HepG2 (cell line): ENCODE data around the gene CSPG5. TPM values are rescaled to one million over a fixed set of nuclear protein-coding genes. Genes with fewer than 3 reads are reported as not detected.

Source experiments
- ATAC-seq: fragments of 200-7000 bp; cut with Tn5 transposase; 3 replicates; pipeline ENCODE4 v1.9.1; 2020; ENCODE audit warnings: mild to moderate bottlenecking, moderate library complexity
- BruUV-seq: library from RNA; stranded (reverse); fragments of 400-500 nt; replicated peaks from 2 replicates; lab custom pipeline; 2021; lab: Mats Ljungman, UMichigan
- CTCF ChIA-PET: fragments of 300-600 bp; formaldehyde crosslinking; extraction: SDS; loops from one replicate; lab custom pipeline; 2021; ENCODE audit warnings: low total read pairs, inconsistent platforms, low intra/inter-chr PET ratio; lab: Yijun Ruan, JAX
- POLR2A ChIA-PET: fragments of 350-600 bp; sonication (Branson Sonifier 250); formaldehyde crosslinking; loops from one replicate; lab custom pipeline; 2020; ENCODE audit warnings: antibody characterized with exemption, inconsistent platforms; lab: Yijun Ruan, JAX
- DNase-seq: peaks from one replicate; pipeline ENCODE4 v3.0.0-alpha.2; 2015; ENCODE audit warnings: low spot score
- FAIRE-seq: peaks from 3 replicates; lab custom pipeline; 2011; peaks lifted over from hg19 to GRCh38; lab: Jason Lieb, UNC
- H2AFZ ChIP-seq: one replicate; pipeline ENCODE4 v1.6.1; 2011; ENCODE audit warnings: low read length, inconsistent platforms
- H3K27ac ChIP-seq: fragments of 300-600 bp; 3 replicates; pipeline ENCODE4 v1.8.0; 2011; ENCODE audit warnings: mixed run types, mild to moderate bottlenecking, mixed read lengths, low read length, inconsistent platforms; ENCODE audit not compliant: insufficient read depth; ENCODE audit errors: extremely low read length
- H3K27me3 ChIP-seq, 2 experiments: fragments of 200-600 bp in 1 of 2; 2 replicates in 1 of 2; 3 replicates in 1 of 2; pipeline versions ENCODE4 v1.6.0 to v1.8.0; 2011; ENCODE audit warnings: low read length in 2 of 2, mild to moderate bottlenecking in 2 of 2, moderate library complexity in 2 of 2, inconsistent platforms in 1 of 2; ENCODE audit not compliant: insufficient read depth in 2 of 2, control insufficient read depth in 1 of 2
- H3K36me3 ChIP-seq, 2 experiments: fragments of 200-600 bp in 1 of 2; replicated peaks in 1 of 2; 2 replicates in 1 of 2; 3 replicates in 1 of 2; pipeline versions ENCODE4 v1.5.1 to v1.8.0; 2011; ENCODE audit warnings: low read length in 2 of 2, inconsistent platforms in 1 of 2; ENCODE audit not compliant: insufficient read depth in 2 of 2, control insufficient read depth in 1 of 2
- H3K4me1 ChIP-seq: 2 replicates; pipeline ENCODE4 v1.5.1; 2012; ENCODE audit warnings: low read length, inconsistent platforms; ENCODE audit not compliant: insufficient read depth
- H3K4me2 ChIP-seq: 2 replicates; pipeline ENCODE4 v1.6.0; 2011; ENCODE audit warnings: low read depth, low read length, inconsistent platforms
- H3K4me3 ChIP-seq, 3 experiments: fragments of 200-600 bp in 1 of 3; sonication (generic), shearing (Covaris generic) in 1 of 3; replicated peaks in 1 of 3; 2 replicates each; pipeline ENCODE4 v1.5.1; 2011 to 2016; ENCODE audit warnings: low read length in 3 of 3, inconsistent platforms in 2 of 3, low read depth in 2 of 3, mild to moderate bottlenecking in 2 of 3, control low read depth in 1 of 3, mixed read lengths in 1 of 3; ENCODE audit not compliant: insufficient read depth in 1 of 3
- H3K79me2 ChIP-seq: one replicate; pipeline ENCODE4 v1.6.1; 2011; ENCODE audit warnings: low read length, inconsistent platforms; ENCODE audit not compliant: insufficient read depth
- H3K9ac ChIP-seq: 2 replicates; pipeline ENCODE4 v1.6.0; 2011; ENCODE audit warnings: mild to moderate bottlenecking, low read depth, low read length, inconsistent platforms; ENCODE audit not compliant: insufficient read depth
- H3K9me3 ChIP-seq: 2 replicates; pipeline ENCODE4 v1.5.1; 2012; ENCODE audit warnings: mild to moderate bottlenecking, low read length
- H4K20me1 ChIP-seq: 2 replicates; pipeline ENCODE4 v1.6.0; 2011; ENCODE audit warnings: inconsistent platforms, mild to moderate bottlenecking, low read length, moderate library complexity; ENCODE audit not compliant: insufficient read depth
- ARID4A ChIP-seq: sonication (generic); formaldehyde crosslinking; IDR thresholded peaks from 2 replicates; pipeline ENCODE4 v1.5.0; 2020; ENCODE audit warnings: mild to moderate bottlenecking, missing genetic modification reagents, borderline replicate concordance
- ATF6 ChIP-seq: sonication (generic); formaldehyde crosslinking; conservative IDR thresholded peaks from 2 replicates; pipeline ENCODE4 v1.4.0; 2020; ENCODE audit warnings: missing genetic modification reagents
- KMT2A ChIP-seq: sonication (generic); formaldehyde crosslinking; IDR thresholded peaks from 2 replicates; pipeline ENCODE4 v1.4.0; 2020; ENCODE audit warnings: missing genetic modification reagents
- ZNF276 ChIP-seq: sonication (generic); formaldehyde crosslinking; IDR thresholded peaks from 2 replicates; pipeline ENCODE4 v1.4.0; 2020; ENCODE audit warnings: mild to moderate bottlenecking, low read depth, missing genetic modification reagents
- ZNF318 ChIP-seq: sonication (generic); formaldehyde crosslinking; IDR thresholded peaks from 2 replicates; pipeline ENCODE4 v1.4.0; 2020; ENCODE audit warnings: mild to moderate bottlenecking, missing genetic modification reagents
- ZSCAN29 ChIP-seq: sonication (generic); formaldehyde crosslinking; conservative IDR thresholded peaks from 2 replicates; pipeline ENCODE4 v1.4.0; 2020; ENCODE audit warnings: mild to moderate bottlenecking, missing genetic modification reagents
- in situ Hi-C: cut with HindIII; loops from 2 replicates; pipeline ENCODE4 v1.10.0; 2017; ENCODE audit warnings: low pct_unique_long_range_greater_than_20kb; ENCODE audit not compliant: extremely low pct_ligation_motif_present
- intact Hi-C: fragments of 100-400 bp; cut with micrococcal nuclease; formaldehyde crosslinking; loops from one replicate; pipeline ENCODE4 v1.10.0; 2022; ENCODE audit not compliant: unreplicated experiment
- polyA plus RNA-seq, 8 experiments: library from polyadenylated mRNA; depleted of rRNA in 3 of 8; stranded (reverse) in 7 of 8; unstranded in 1 of 8; fragments of >200 nt; fragmentation: Illumina TruSeq in 4 of 8; extraction: Trizol in 4 of 8; gene quantifications; 2 replicates each; pipeline versions ENCODE4 v1.2.1 to v1.2.3, GENCODE V29; 2011 to 2016; ENCODE audit warnings: low read depth in 4 of 8, missing spikeins in 1 of 8, mixed read lengths in 1 of 8; ENCODE audit not compliant: insufficient read depth in 1 of 8
- total RNA-seq, 5 experiments: library from RNA; depleted of rRNA; stranded (reverse); fragments of >200 nt; fragmentation: Illumina TruSeq; extraction: Trizol; gene quantifications; 2 replicates each; pipeline ENCODE4 v1.2.3, GENCODE V29; 2016; ENCODE audit warnings: low read depth in 1 of 5

Gene CSPG5
- total and polyA plus RNA-seq, 2 of the 13 experiments (the other 11 are each of a cell fraction or from before 2014, with no cell fraction given) = 0.07 to 0.15 TPM

- in situ Hi-C loops (no loop called here), intact Hi-C loops (no loop called here)
- Histone ChIP-seq H3K79me2 (no peaks in the 10 kb centered on the region), H3K4me3 (no peak overlapping the region), H3K9me3 (no peaks in the 10 kb centered on the region), H3K36me3 (no peaks in the 10 kb centered on the region), H3K4me2 (peak overlapping the region; percentile 36; the same call in 1 of the 2 replicates), H3K9ac (no peak overlapping the region), H2AFZ (no peak overlapping the region), H3K27ac (no peak overlapping the region), H3K27me3 (no peaks in the 10 kb centered on the region), H3K4me1 (peaks cover 44% of the 10 kb centered on the region), H4K20me1 (no peaks in the 10 kb centered on the region)
- FAIRE-seq (no peak), ATAC-seq (no peak), DNase-seq (no peak)
- ChIA-PET CTCF (no interaction called here), POLR2A (no interaction called here)
- no TSS peak for BruUV-seq
- TF ChIP-seq ZNF276 (CRISPR knock-in tag) = no peak
- no peak for TF ChIP-seq KMT2A (CRISPR knock-in tag)
- TF ChIP-seq ATF6 (CRISPR knock-in tag) = no peak
- no peak for TF ChIP-seq ZNF318
- TF ChIP-seq ZSCAN29 (CRISPR knock-in tag) = no peak
- no peak for TF ChIP-seq ARID4A (CRISPR knock-in tag)
Measured at GRCh38 chr3:47520756-47521155, 57.9 kb downstream of the CSPG5 start.
